Measurements from ENCODE around the gene ROR2. TPM values are rescaled to one million over a fixed set of nuclear protein-coding genes. Genes with fewer than 3 reads are reported as not detected.

ROR2 gene
- total and polyA plus RNA-seq, 3 experiments from 2014 or later: 2.0 TPM; not detected in 2

DNA sequence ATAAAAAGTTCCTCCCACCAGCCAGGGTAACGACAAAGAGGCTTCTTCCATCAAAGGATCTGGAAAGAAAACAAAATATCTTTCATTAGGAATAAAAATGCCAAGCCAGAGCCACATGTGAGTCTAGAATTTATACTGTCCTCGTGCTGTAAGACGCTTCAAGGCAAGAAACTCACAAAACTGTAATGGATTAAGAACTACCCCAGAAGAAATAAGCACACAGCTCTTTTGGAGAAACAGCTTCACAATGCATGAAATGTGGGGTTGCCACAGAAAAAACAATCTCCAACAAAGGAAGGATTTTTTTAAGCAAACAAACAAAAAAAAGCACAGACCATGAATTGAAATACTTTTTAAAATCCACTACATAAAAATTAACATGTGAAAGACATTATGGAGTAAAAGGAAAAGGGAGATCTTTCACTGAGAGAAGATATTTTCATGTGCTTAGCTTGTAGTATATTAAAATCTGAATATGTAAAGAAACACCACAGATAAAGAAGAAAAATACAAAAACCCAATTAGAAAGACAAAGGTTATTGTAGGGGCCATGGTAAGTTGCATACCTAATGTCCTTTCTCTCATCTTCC, 385.9 kb downstream of the ROR2 start:
- DNase-seq: no peak
- no peaks in the 10 kb centered on the region for H3K36me3 Mint-ChIP-seq
- H3K27me3 Mint-ChIP-seq: peaks cover 16 to 29% of the 10 kb centered on the region in 2 donors
- POLR2A ChIA-PET: no interaction called here
- no peaks in the 10 kb centered on the region for H3K4me1 Mint-ChIP-seq
- Histone ChIP-seq H3K27me3 (ENCODE audit: insufficient read depth, low read length, poor library complexity, severe bottlenecking) (no peaks in the 10 kb centered on the region), H3K4me1 (ENCODE audit: insufficient read depth, low read length) (no peaks in the 10 kb centered on the region), H3K9me3 (ENCODE audit: low read length) (no peaks in the 10 kb centered on the region), H3K4me3 (ENCODE audit: low read length) (no peak overlapping the region), H3K27ac (ENCODE audit: low read depth, low read length) (no peak overlapping the region), H3K36me3 (ENCODE audit: insufficient read depth, low read length) (no peaks in the 10 kb centered on the region)
- no peak overlapping the region for H3K4me3 Mint-ChIP-seq
- H3K27ac Mint-ChIP-seq: no peak overlapping the region
- no peaks in the 10 kb centered on the region for H3K9me3 Mint-ChIP-seq
- CTCF ChIA-PET: no interaction called here

DNA sequence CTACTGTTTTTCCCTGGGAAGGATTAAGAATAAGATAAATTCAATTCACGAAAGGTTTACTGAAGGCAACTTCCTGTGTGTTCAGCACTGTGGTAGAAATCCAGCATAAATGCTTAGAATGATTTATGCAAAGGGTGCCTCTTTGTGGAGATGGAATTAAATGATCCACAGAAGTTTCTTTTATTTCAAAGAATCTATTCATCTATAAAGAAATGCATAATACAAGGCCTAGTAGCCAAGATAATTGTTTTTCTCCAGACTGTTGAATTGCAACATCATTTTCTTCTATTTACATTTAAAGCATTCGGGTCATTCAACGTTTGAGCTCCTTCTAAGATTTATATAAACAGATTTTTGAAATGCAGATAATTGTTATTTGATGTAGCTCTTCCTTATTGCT, 387.6 kb downstream of the ROR2 start:
- ChIA-PET CTCF (no interaction called here), POLR2A (no interaction called here)
- DNase-seq: no peak
- Mint-ChIP-seq H3K9me3 (no peaks in the 10 kb centered on the region), H3K4me1 (no peaks in the 10 kb centered on the region), H3K36me3 (no peaks in the 10 kb centered on the region), H3K4me3 (no peak overlapping the region), H3K27ac (no peak overlapping the region), H3K27me3 (peaks cover 16 to 32% of the 10 kb centered on the region in 2 donors)
- H3K27ac ChIP-seq (ENCODE audit: low read depth, low read length): no peak overlapping the region
- no peaks in the 10 kb centered on the region for H3K9me3 ChIP-seq (ENCODE audit: low read length)
- no peaks in the 10 kb centered on the region for H3K4me1 ChIP-seq (ENCODE audit: insufficient read depth, low read length)
- H3K4me3 ChIP-seq (ENCODE audit: low read length): no peak overlapping the region
- no peaks in the 10 kb centered on the region for H3K36me3 ChIP-seq (ENCODE audit: insufficient read depth, low read length)
- no peaks in the 10 kb centered on the region for H3K27me3 ChIP-seq (ENCODE audit: insufficient read depth, low read length, poor library complexity, severe bottlenecking)

DNA sequence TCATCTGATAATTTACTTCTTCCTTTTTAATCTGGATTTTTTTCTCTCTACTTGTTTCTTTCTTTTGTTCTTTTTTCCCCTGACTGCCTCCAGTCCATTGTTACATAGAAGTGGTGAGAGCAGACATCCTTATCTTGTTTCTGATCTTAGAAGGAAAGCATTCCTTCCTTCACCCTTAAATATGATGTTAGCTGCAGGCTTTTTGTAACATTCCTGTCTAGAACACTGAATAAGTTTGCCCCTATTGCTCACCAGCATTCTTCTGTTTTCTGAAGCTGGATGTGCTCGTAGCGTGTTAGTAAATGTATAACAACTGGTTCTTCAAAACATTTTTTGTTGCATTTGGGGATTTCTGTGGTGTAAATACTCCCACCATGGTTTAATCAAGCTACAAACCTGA, 389.7 kb downstream of the ROR2 start:
- Histone ChIP-seq H3K4me1 (ENCODE audit: insufficient read depth, low read length) (no peaks in the 10 kb centered on the region), H3K27me3 (ENCODE audit: insufficient read depth, low read length, poor library complexity, severe bottlenecking) (no peaks in the 10 kb centered on the region), H3K36me3 (ENCODE audit: insufficient read depth, low read length) (no peaks in the 10 kb centered on the region), H3K9me3 (ENCODE audit: low read length) (no peaks in the 10 kb centered on the region), H3K4me3 (ENCODE audit: low read length) (no peak overlapping the region), H3K27ac (ENCODE audit: low read depth, low read length) (no peak overlapping the region)
- ChIA-PET CTCF (no interaction called here), POLR2A (no interaction called here)
- H3K36me3 Mint-ChIP-seq: no peaks in the 10 kb centered on the region
- peaks cover 14 to 32% of the 10 kb centered on the region in 2 donors for H3K27me3 Mint-ChIP-seq
- no peak overlapping the region for H3K4me3 Mint-ChIP-seq
- H3K4me1 Mint-ChIP-seq: no peaks in the 10 kb centered on the region
- no peaks in the 10 kb centered on the region for H3K9me3 Mint-ChIP-seq
- no peak for DNase-seq
- H3K27ac Mint-ChIP-seq: no peak overlapping the region

DNA sequence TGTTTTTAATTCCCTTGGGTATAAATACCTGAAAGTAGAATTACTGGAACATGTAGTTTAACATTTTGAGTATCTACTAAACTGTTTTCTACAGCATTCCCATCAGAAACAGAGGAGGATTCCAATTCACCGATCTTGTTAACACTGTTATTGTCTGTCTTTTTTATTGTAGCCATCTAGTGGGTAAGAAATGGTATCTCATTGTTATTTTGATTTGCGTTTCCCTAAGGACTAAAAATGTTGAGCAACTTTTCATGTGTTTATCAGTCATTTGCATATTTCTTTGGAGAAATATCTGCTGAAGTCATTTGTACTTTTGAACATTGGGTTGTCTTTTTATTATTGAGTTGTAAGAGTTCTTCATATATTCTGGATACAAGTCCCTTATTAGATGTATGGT, 391.1 kb downstream of the ROR2 start:
- no peaks in the 10 kb centered on the region for H3K4me1 Mint-ChIP-seq
- Histone ChIP-seq H3K36me3 (ENCODE audit: insufficient read depth, low read length) (no peaks in the 10 kb centered on the region), H3K27ac (ENCODE audit: low read depth, low read length) (no peak overlapping the region), H3K27me3 (ENCODE audit: insufficient read depth, low read length, poor library complexity, severe bottlenecking) (no peaks in the 10 kb centered on the region), H3K9me3 (ENCODE audit: low read length) (no peaks in the 10 kb centered on the region), H3K4me3 (ENCODE audit: low read length) (no peak overlapping the region), H3K4me1 (ENCODE audit: insufficient read depth, low read length) (no peaks in the 10 kb centered on the region)
- no peak overlapping the region for H3K27ac Mint-ChIP-seq
- DNase-seq: no peak
- CTCF ChIA-PET: no interaction called here
- peaks cover 14 to 32% of the 10 kb centered on the region in 2 donors for H3K27me3 Mint-ChIP-seq
- no peaks in the 10 kb centered on the region for H3K36me3 Mint-ChIP-seq
- no peak overlapping the region for H3K4me3 Mint-ChIP-seq
- POLR2A ChIA-PET: no interaction called here
- no peaks in the 10 kb centered on the region for H3K9me3 Mint-ChIP-seq

DNA sequence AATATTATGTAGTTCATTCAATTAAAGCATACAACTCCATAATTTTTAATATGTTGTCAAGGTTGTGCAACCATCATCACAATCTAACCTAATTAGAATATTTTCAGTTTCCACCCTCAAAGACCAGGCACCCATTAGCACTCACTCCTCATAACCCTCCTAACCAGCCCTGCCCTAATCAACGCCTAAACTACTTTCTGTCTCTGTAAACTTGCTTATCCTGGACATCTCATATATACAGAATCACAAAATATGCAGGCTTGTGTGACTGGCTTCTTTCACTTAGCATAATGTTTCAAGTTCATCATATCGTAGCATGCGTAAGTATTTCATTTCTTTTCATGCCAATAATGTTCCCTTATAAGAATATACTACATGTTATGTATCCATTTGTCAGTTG, 391.6 kb downstream of the ROR2 start:
- Mint-ChIP-seq H3K27ac (peak overlapping the region in 1 of 8 donors; percentile 69), H3K9me3 (no peaks in the 10 kb centered on the region), H3K4me3 (no peak overlapping the region), H3K4me1 (no peaks in the 10 kb centered on the region), H3K36me3 (no peaks in the 10 kb centered on the region), H3K27me3 (peaks cover 10 to 28% of the 10 kb centered on the region in 2 donors)
- Histone ChIP-seq H3K27ac (ENCODE audit: low read depth, low read length) (no peak overlapping the region), H3K27me3 (ENCODE audit: insufficient read depth, low read length, poor library complexity, severe bottlenecking) (no peaks in the 10 kb centered on the region), H3K4me3 (ENCODE audit: low read length) (no peak overlapping the region), H3K36me3 (ENCODE audit: insufficient read depth, low read length) (no peaks in the 10 kb centered on the region), H3K9me3 (ENCODE audit: low read length) (no peaks in the 10 kb centered on the region), H3K4me1 (ENCODE audit: insufficient read depth, low read length) (no peaks in the 10 kb centered on the region)
- ChIA-PET CTCF (no interaction called here), POLR2A (no interaction called here)
- no peak for DNase-seq

DNA sequence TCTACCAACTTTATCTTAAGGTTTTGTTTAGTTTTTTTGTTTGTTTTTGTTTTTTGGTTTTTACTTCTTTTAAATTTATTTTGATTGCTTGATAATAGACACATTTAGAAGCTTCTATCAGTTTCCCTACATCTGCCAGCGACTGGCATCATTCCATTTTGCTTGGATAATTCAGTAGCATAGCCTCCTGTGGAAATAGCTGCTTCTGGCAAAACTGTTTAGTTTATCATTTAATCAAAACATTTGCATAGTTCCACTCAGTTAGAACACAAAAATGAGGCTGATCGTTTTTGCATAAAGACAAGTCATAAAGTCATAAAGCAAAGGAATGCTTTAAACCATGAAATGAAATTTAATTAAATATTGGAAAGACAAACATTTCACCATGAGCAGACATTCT, 392.7 kb downstream of the ROR2 start:
- Mint-ChIP-seq H3K9me3 (no peaks in the 10 kb centered on the region), H3K27me3 (peaks cover 8 to 27% of the 10 kb centered on the region in 2 donors), H3K4me3 (no peak overlapping the region)

DNA sequence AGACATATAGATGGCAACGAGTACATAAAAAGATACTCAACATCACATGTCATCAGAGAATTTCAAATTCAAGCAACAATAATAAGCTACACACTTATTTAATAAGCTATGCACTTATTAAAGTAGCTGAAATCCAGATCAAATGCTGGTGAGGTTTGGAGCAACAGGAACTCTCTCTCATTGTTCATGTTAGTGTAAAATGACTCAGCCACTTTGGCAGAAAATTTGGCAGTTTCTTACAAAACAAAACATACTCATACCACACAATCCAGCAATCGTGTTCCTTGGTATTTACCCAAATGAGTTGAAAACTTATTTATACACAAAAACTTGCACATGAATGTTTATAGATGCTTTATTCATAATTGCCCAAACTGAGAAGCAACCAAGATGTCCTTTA, 394.9 kb downstream of the ROR2 start:
- Histone ChIP-seq H3K27me3 (ENCODE audit: insufficient read depth, low read length, poor library complexity, severe bottlenecking) (no peaks in the 10 kb centered on the region), H3K36me3 (ENCODE audit: insufficient read depth, low read length) (no peaks in the 10 kb centered on the region), H3K9me3 (ENCODE audit: low read length) (no peaks in the 10 kb centered on the region), H3K4me1 (ENCODE audit: insufficient read depth, low read length) (no peaks in the 10 kb centered on the region), H3K4me3 (ENCODE audit: low read length) (no peak overlapping the region), H3K27ac (ENCODE audit: low read depth, low read length) (no peak overlapping the region)
- Mint-ChIP-seq H3K9me3 (peaks cover 0 to 2% (median 0%) of the 10 kb centered on the region in 5 donors), H3K27me3 (peaks cover 2 to 18% of the 10 kb centered on the region in 2 donors), H3K4me1 (no peaks in the 10 kb centered on the region), H3K4me3 (no peak overlapping the region), H3K27ac (no peak overlapping the region), H3K36me3 (no peaks in the 10 kb centered on the region)
- DNase-seq: no peak
- ChIA-PET CTCF (no interaction called here), POLR2A (no interaction called here)

More for the DNA sequence above, 392.7 kb downstream of the ROR2 start:
- no peak for DNase-seq
- Histone ChIP-seq H3K9me3 (ENCODE audit: low read length) (no peaks in the 10 kb centered on the region), H3K27me3 (ENCODE audit: insufficient read depth, low read length, poor library complexity, severe bottlenecking) (no peaks in the 10 kb centered on the region), H3K36me3 (ENCODE audit: insufficient read depth, low read length) (no peaks in the 10 kb centered on the region), H3K4me1 (ENCODE audit: insufficient read depth, low read length) (no peaks in the 10 kb centered on the region), H3K4me3 (ENCODE audit: low read length) (no peak overlapping the region), H3K27ac (ENCODE audit: low read depth, low read length) (no peak overlapping the region)
- ChIA-PET POLR2A (no interaction called here), CTCF (no interaction called here)
- H3K36me3 Mint-ChIP-seq: no peaks in the 10 kb centered on the region
- H3K27ac Mint-ChIP-seq: no peak overlapping the region
- H3K4me1 Mint-ChIP-seq: no peaks in the 10 kb centered on the region

DNA sequence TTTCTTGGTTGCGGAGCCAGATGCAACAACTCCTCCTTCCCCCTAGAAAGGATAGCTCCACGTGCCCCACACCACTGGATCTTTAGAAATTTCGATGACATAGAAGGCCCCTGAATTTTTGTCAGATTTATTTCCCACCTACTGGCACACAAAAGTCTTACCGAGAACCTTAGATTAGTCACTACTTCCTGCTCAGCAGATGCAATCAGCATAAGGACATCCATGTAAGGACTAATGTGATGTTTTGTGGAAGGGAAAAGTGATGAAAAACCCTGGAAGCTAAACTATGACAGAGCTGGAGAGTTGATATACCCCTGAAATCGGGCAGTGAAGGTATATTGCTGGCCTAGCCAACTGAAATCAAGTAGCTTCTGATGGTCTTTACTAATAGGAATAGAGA, 400.9 kb downstream of the ROR2 start:
- POLR2A ChIA-PET: no interaction called here
- Histone ChIP-seq H3K36me3 (ENCODE audit: insufficient read depth, low read length) (no peaks in the 10 kb centered on the region), H3K27ac (ENCODE audit: low read depth, low read length) (no peak overlapping the region), H3K4me1 (ENCODE audit: insufficient read depth, low read length) (no peaks in the 10 kb centered on the region), H3K27me3 (ENCODE audit: insufficient read depth, low read length, poor library complexity, severe bottlenecking) (no peaks in the 10 kb centered on the region), H3K4me3 (ENCODE audit: low read length) (no peak overlapping the region), H3K9me3 (ENCODE audit: low read length) (no peaks in the 10 kb centered on the region)
- Mint-ChIP-seq H3K27me3 (peaks cover 0 to 9% of the 10 kb centered on the region in 2 donors), H3K4me3 (no peak overlapping the region), H3K27ac (no peak overlapping the region), H3K4me1 (no peaks in the 10 kb centered on the region), H3K36me3 (no peaks in the 10 kb centered on the region), H3K9me3 (peaks cover 0 to 2% (median 0%) of the 10 kb centered on the region in 5 donors)
- DNase-seq: no peak
- CTCF ChIA-PET: no interaction called here

DNA sequence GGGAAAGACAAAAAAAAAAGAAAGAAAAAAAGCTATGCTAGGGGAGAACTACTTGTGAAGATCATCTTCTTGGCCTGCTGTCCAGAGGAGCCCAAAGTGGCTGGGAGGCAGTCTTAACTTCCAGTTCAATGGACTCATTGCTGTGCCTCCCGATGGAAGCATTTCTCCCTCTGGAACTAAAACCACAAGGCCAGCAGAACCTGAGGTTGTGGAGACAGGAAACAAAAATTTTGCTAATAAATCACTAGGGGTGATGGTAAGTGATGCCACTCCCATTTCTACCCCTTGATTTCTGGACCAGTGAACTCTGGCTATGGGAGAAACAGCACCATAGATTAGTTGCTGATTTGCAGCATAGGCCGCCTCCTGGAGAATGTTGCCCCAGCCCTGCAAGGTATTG, 402.9 kb downstream of the ROR2 start:
- peaks cover 0 to 2% (median 0%) of the 10 kb centered on the region in 5 donors for H3K9me3 Mint-ChIP-seq
- Histone ChIP-seq H3K9me3 (ENCODE audit: low read length) (no peaks in the 10 kb centered on the region), H3K36me3 (ENCODE audit: insufficient read depth, low read length) (no peaks in the 10 kb centered on the region), H3K27me3 (ENCODE audit: insufficient read depth, low read length, poor library complexity, severe bottlenecking) (no peaks in the 10 kb centered on the region), H3K4me3 (ENCODE audit: low read length) (no peak overlapping the region), H3K27ac (ENCODE audit: low read depth, low read length) (no peak overlapping the region), H3K4me1 (ENCODE audit: insufficient read depth, low read length) (no peaks in the 10 kb centered on the region)
- ChIA-PET CTCF (no interaction called here), POLR2A (no interaction called here)
- peaks cover 0 to 6% of the 10 kb centered on the region in 2 donors for H3K27me3 Mint-ChIP-seq
- no peaks in the 10 kb centered on the region for H3K36me3 Mint-ChIP-seq
- H3K27ac Mint-ChIP-seq: no peak overlapping the region
- no peaks in the 10 kb centered on the region for H3K4me1 Mint-ChIP-seq
- no peak overlapping the region for H3K4me3 Mint-ChIP-seq
- no peak for DNase-seq

Measured in CD8-positive, alpha-beta memory T cell (primary cell).